Muscle of leg (tissue), 11 donors: Measurements from ENCODE around the gene ACOT6. TPM values are rescaled to one million over a fixed set of nuclear protein-coding genes. Genes with fewer than 3 reads are reported as not detected.

ENCODE experiments used
- DNase-seq: peaks from one replicate; pipeline ENCODE4 v3.0.0; 2013
- H3K27ac ChIP-seq: one replicate; pipeline ENCODE4 v1.5.1; 2013; ENCODE audit warnings: mild to moderate bottlenecking, low read length, control low read depth
- H3K27me3 ChIP-seq: one replicate; pipeline ENCODE4 v1.6.1; 2013; ENCODE audit warnings: low read length; ENCODE audit not compliant: control insufficient read depth, insufficient read depth
- H3K36me3 ChIP-seq: one replicate; pipeline ENCODE4 v1.6.1; 2013; ENCODE audit warnings: low read length; ENCODE audit not compliant: control insufficient read depth, insufficient read depth
- H3K4me1 ChIP-seq: one replicate; pipeline ENCODE4 v1.6.1; 2013; ENCODE audit warnings: low read length; ENCODE audit not compliant: control insufficient read depth, insufficient read depth
- H3K4me3 ChIP-seq: one replicate; pipeline ENCODE4 v1.5.1; 2013; ENCODE audit warnings: low read length, control low read depth
- H3K9me3 ChIP-seq: replicated peaks from 2 replicates; pipeline ENCODE4 v1.6.1; 2013; ENCODE audit warnings: low read depth, low read length; ENCODE audit not compliant: control insufficient read depth
- WGBS: methylation state at CpG from one replicate; pipeline ENCODE4 v1.1.5; 2013; ENCODE audit warnings: missing lambda C conversion rate; ENCODE audit not compliant: insufficient coverage; 5-methylcytosine and 5-hydroxymethylcytosine counted together
- polyA plus RNA-seq, 8 donors: library from polyadenylated mRNA; unstranded; fragments of 120-200 nt; gene quantifications; one replicate each; pipeline versions ENCODE4 v1.2.1 to v1.2.3, GENCODE V29; 2013; ENCODE audit warnings: inconsistent platforms in 1 of 8, low replicate concordance in 1 of 8; ENCODE audit not compliant: insufficient read length in 8 of 8, insufficient read depth in 1 of 8
- total RNA-seq: library from RNA; stranded (reverse); fragments of 120-200 nt; gene quantifications from one replicate; pipeline ENCODE4 v1.2.4, GENCODE V29; 2013

ACOT6 gene
- total and polyA plus RNA-seq, 9 donors = 0.13 TPM; not detected in 8

DNA sequence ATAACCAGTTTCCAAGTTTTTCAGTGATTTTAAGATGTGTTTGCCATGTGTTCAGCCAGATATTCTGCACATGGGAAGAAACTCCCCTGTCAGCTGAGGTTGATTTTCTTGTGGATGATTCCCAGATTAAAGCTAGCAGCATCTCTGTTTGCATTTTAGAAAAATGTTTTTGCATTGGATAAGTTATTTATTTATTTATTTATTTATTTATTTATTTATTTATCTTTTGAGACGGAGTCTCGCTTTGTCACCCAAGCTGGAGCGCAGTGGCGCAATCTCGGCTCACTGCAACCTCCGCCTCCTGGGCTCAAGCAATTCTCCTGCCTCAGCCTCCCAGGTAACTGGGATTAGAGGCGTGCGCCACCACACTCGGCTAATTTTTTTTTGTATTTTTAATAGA, 17.8 kb upstream of the ACOT6 start:
- peaks cover 2% of the 10 kb centered on the region for H3K4me1 ChIP-seq
- no peak for DNase-seq
- no peaks in the 10 kb centered on the region for H3K36me3 ChIP-seq
- no peaks in the 10 kb centered on the region for H3K9me3 ChIP-seq
- 100% methylated on average over 1 of the region's 9 CpGs for WGBS
- peaks cover 6% of the 10 kb centered on the region for H3K27me3 ChIP-seq
- H3K27ac ChIP-seq = no peak overlapping the region
- H3K4me3 ChIP-seq = no peak overlapping the region

DNA sequence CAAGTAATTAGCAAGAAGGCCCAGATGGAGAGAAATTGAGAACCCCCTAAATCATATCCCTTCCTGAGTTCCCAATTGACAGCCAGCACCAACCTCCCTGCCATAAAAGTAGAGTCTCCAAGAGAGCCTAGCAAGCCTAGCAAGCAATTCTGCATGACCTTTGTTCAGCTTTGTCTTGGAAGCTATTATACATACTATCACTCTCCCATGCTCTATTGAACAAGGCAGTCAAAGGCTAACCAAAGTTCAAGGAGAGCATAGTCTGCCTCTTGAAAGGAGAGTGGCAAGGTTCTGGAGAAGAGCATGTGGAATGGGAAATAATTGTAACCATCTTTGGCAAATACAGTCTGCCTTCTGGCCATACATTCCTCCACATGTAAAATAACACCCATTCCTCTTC, 12.8 kb upstream of the ACOT6 start:
- Histone ChIP-seq H3K9me3 (no peaks in the 10 kb centered on the region), H3K4me1 (no peaks in the 10 kb centered on the region), H3K27ac (no peak overlapping the region), H3K36me3 (no peaks in the 10 kb centered on the region), H3K27me3 (no peaks in the 10 kb centered on the region), H3K4me3 (no peak overlapping the region)
- no peak for DNase-seq

DNA sequence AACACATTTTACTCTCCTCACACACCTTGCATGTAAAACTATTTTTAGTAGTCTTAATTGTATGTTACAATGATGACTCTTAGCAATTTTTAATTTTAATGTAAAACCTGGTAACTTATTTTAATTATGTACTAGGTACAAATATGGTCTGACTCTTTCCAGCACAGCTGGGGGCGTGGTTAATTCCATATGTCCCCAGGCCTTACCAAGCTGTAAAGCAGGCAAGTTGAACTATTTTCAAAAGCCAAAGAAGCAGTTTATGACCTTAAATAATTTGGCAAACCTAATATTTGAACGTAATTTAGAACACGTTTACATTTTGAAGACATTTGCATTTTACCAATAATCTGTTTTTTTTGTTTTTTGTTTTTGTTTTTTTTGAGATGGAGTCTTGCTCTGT, 9.3 kb upstream of the ACOT6 start:
- Histone ChIP-seq H3K27me3 (no peaks in the 10 kb centered on the region), H3K27ac (no peak overlapping the region), H3K4me3 (no peak overlapping the region), H3K9me3 (no peaks in the 10 kb centered on the region), H3K4me1 (no peaks in the 10 kb centered on the region), H3K36me3 (no peaks in the 10 kb centered on the region)
- no peak for DNase-seq
- WGBS = no CpG with 5 or more reads among the region's 3 CpGs

DNA sequence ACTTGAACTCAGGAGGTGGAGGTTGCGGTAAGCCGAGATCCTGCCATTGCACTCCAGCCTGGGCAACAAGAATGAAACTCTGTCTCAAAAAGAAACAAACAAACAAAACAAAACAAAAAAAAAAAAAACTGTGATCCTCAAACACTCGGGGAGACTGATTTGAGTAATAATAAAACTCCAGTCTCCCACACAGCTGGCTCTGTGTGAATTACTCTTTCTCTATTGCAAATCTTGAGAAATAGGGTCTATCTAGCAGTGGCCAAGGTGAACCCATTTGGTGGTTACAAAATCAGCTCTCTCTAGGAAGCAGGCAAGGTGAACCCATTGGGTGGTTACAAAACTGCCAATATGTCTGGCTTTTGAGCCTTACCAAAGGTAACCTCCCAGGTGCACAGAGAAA, 6.0 kb upstream of the ACOT6 start:
- no CpG with 5 or more reads among the region's 3 CpGs for WGBS
- no peaks in the 10 kb centered on the region for H3K4me1 ChIP-seq
- no peak overlapping the region for H3K27ac ChIP-seq
- no peaks in the 10 kb centered on the region for H3K36me3 ChIP-seq
- no peaks in the 10 kb centered on the region for H3K27me3 ChIP-seq
- H3K4me3 ChIP-seq = no peak overlapping the region
- DNase-seq = no peak
- peaks cover 4% of the 10 kb centered on the region for H3K9me3 ChIP-seq

DNA sequence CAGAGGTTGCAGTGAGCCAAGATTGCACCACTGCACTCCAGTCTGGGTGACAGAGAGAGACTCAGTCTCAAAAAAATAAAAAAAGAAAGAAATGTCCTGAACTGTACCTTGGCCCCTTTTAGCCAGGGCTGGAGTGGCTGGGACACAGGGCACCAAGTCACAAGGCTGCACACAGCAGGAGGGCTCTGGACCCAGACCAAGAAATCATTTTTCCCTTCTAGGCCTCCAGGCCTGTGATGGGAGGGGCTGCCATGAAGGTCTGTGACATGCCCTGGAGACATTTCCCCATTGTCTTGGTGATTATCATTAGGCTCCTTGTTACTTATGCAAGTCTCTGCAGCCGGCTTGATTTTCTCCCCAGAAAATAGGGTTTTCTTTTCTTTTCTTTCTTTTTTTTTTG, 5.1 kb upstream of the ACOT6 start:
- no peaks in the 10 kb centered on the region for H3K4me1 ChIP-seq
- H3K4me3 ChIP-seq = no peak overlapping the region
- H3K27ac ChIP-seq = no peak overlapping the region
- no peak for DNase-seq
- peaks cover 4% of the 10 kb centered on the region for H3K9me3 ChIP-seq
- H3K27me3 ChIP-seq = no peaks in the 10 kb centered on the region
- no peaks in the 10 kb centered on the region for H3K36me3 ChIP-seq
- no CpG with 5 or more reads among the region's 1 CpG for WGBS

DNA sequence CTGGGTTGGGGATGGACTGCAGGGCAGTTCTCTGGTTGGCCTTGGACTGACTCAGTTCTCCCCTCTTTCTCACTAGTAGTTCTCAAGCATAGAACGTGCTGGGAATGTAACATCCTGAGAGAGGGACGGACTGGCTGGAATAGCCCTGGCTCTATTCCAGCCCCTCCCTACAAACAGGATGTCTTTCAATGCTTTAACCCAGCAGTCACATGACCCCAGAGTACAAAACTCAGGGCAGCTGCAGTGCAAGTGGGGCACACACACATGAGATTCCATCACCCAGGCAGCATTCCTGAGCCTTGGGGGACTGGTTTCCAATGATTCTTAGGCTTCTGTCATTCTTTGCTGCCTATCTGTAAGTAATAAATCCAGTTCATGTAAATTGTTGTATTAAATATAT, 1.6 kb upstream of the ACOT6 start:
- DNase-seq = peak; percentile 22
- Histone ChIP-seq H3K4me3 (no peak overlapping the region), H3K36me3 (no peaks in the 10 kb centered on the region), H3K27ac (no peak overlapping the region), H3K9me3 (peaks cover 4% of the 10 kb centered on the region), H3K27me3 (no peaks in the 10 kb centered on the region), H3K4me1 (no peaks in the 10 kb centered on the region)
- no CpG with 5 or more reads among the region's 2 CpGs for WGBS

DNA sequence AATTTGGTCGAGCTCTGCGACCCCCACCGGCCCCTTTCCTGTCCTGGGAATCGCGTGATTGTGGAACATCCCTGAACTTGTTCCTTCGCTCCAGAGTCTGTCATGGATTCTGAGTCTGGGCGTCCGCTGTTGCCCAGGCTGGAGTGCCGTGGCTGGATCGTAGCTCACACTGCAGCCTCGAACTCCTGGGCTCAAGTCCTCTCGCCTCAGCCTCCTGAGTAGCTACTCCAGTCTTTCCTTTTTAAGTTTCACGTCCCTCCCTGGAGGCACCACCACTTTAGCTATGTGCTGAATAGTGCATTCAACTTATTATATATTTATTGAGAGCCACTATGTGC, 698 bp downstream of the ACOT6 start:
- H3K4me1 ChIP-seq = no peaks in the 10 kb centered on the region
- H3K27ac ChIP-seq = peak overlapping the region; percentile 59
- H3K36me3 ChIP-seq = no peaks in the 10 kb centered on the region
- WGBS = under 1% methylated on average over 11 of the region's 13 CpGs
- DNase-seq = no peak
- H3K27me3 ChIP-seq = no peaks in the 10 kb centered on the region
- H3K9me3 ChIP-seq = peaks cover 4% of the 10 kb centered on the region
- peak overlapping the region; percentile 53 for H3K4me3 ChIP-seq

DNA sequence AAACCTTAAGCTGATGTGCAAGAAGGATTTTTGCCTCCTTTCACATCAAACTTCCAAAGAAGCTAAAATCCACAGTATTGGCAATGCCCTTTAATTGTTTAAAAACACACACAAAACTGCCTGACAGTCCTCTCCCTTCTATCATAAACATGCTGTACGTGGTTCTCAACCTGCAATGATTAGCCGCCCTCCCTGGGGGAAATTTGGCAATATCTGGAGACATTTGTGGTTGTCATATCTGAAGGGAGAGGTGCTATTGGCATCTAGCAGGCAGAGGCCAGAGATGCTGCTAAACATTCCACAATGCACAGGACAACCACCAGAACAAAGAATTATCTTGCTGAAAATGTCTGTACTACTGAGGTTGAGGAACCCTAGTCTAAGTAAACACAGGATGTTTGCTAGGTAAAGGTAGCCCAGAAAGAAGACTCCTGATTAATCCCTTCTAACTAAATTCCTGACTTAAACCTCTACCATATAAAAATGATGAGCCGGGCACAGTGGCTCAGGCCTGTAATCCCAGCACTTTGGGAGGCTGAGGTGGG, 1.2 kb downstream of the ACOT6 start:
- no CpG with 5 or more reads among the region's 3 CpGs for WGBS
- Histone ChIP-seq H3K4me3 (no peak overlapping the region), H3K27me3 (no peaks in the 10 kb centered on the region), H3K4me1 (no peaks in the 10 kb centered on the region), H3K9me3 (peaks cover 4% of the 10 kb centered on the region), H3K27ac (no peak overlapping the region), H3K36me3 (no peaks in the 10 kb centered on the region)
- no peak for DNase-seq

DNA sequence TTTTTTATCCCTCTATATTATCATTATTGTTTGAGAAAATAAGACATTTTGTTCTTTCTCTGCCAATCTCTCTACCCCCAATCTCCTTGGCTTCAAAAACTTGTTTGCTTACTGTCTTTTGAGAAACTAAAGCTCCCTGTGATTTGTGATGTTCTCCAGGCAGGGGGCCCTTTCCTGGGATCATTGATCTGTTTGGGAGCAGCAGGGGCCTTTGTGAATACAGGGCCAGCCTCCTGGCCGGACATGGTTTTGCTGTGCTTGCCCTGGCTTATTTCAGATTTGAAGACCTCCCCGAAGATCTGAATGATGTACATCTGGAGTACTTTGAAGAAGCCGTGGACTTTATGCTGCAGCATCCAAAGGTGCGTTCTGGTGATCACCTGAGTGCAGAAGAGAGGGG, 4.5 kb downstream of the ACOT6 start:
- WGBS = 78% methylated on average over 3 of the region's 4 CpGs
- Histone ChIP-seq H3K27me3 (no peaks in the 10 kb centered on the region), H3K9me3 (no peaks in the 10 kb centered on the region), H3K4me1 (no peaks in the 10 kb centered on the region), H3K4me3 (no peak overlapping the region), H3K36me3 (no peaks in the 10 kb centered on the region), H3K27ac (no peak overlapping the region)
- no peak for DNase-seq

DNA sequence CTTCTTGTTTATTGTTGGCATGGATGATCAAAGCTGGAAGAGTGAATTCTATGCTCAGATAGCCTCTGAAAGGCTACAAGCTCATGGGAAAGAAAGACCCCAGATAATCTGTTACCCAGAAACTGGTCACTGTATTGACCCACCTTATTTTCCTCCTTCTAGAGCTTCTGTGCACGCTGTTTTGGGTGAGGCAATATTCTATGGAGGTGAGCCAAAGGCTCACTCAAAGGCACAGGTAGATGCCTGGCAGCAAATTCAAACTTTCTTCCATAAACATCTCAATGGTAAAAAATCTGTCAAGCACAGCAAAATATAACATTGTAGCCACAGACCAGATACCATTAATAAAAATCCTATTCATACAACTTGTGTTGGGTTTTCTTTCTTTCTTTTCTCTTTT, 7.2 kb downstream of the ACOT6 start:
- Histone ChIP-seq H3K4me3 (no peak overlapping the region), H3K4me1 (no peaks in the 10 kb centered on the region), H3K27ac (no peak overlapping the region), H3K27me3 (no peaks in the 10 kb centered on the region), H3K36me3 (no peaks in the 10 kb centered on the region), H3K9me3 (no peaks in the 10 kb centered on the region)
- WGBS = no CpG with 5 or more reads among the region's 1 CpG
- DNase-seq = no peak

DNA sequence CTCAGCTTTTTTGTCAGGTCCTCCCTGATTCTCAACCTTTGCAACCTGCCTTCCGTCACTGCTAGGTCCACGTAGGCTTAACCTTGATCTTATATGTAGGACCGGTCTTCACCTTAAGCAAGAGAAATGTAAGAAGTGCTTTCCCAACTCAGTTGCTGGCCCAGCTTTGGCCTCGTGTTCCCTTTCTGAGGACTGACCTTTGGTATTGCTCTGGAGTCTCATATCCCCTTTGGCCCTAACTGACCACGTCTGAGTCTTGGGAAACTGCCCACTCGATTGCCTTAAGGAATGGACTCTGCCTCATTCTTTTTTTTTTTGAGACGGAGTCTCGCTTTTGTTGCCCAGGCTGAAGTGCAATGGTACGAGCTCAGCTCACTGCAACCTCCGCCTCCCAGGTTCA, 8.0 kb downstream of the ACOT6 start:
- Histone ChIP-seq H3K27ac (no peak overlapping the region), H3K9me3 (no peaks in the 10 kb centered on the region), H3K4me3 (no peak overlapping the region), H3K36me3 (no peaks in the 10 kb centered on the region), H3K4me1 (no peaks in the 10 kb centered on the region), H3K27me3 (no peaks in the 10 kb centered on the region)
- 88% methylated on average over 9 of the region's 10 CpGs for WGBS
- no peak for DNase-seq
